HCEC 1CT (cell line): ENCODE data around the gene PCBP2.

Experiments
- DNase-seq: peaks from one replicate; pipeline ENCODE4 v3.0.0-alpha.2; 2017

PCBP2 gene

GRCh38 chr12:53474077-53474476, 22.2 kb downstream of the PCBP2 start:
- DNase-seq = no peak

GRCh38 chr12:53474819-53475218, 22.9 kb downstream of the PCBP2 start:
- DNase-seq = no peak

- DNase-seq = peak; percentile 35
Measured at GRCh38 chr12:53476769-53477209, 24.9 kb downstream of the PCBP2 start.

- no peak for DNase-seq
Measured at GRCh38 chr12:53478865-53479264, 27.0 kb downstream of the PCBP2 start.

GRCh38 chr12:53479331-53479730, 27.4 kb downstream of the PCBP2 start:
- no peak for DNase-seq

- no peak for DNase-seq
Measured at GRCh38 chr12:53480491-53481442, 28.9 kb downstream of the PCBP2 start.

- peak; percentile 74 for DNase-seq
Measured at GRCh38 chr12:53481458-53481857, 29.6 kb downstream of the PCBP2 start.

GRCh38 chr12:53481939-53482586, 30.2 kb downstream of the PCBP2 start:
- DNase-seq = no peak

GRCh38 chr12:53482626-53483168, 30.8 kb downstream of the PCBP2 start:
- DNase-seq = no peak

GRCh38 chr12:53483225-53483978, 31.5 kb downstream of the PCBP2 start:
- no peak for DNase-seq

GRCh38 chr12:53483979-53484377, 32.1 kb downstream of the PCBP2 start:
- no peak for DNase-seq

- peak; percentile 18 for DNase-seq
Measured at GRCh38 chr12:53484686-53485575, 33.0 kb downstream of the PCBP2 start.

- no peak for DNase-seq
Measured at GRCh38 chr12:53485955-53486735, 34.2 kb downstream of the PCBP2 start.

GRCh38 chr12:53486736-53487487, 35.0 kb downstream of the PCBP2 start:
- DNase-seq = no peak

- no peak for DNase-seq
Measured at GRCh38 chr12:53489242-53489864, 37.5 kb downstream of the PCBP2 start.

- no peak for DNase-seq
Measured at GRCh38 chr12:53492188-53492587, 40.3 kb downstream of the PCBP2 start.

GRCh38 chr12:53492830-53493609, 41.1 kb downstream of the PCBP2 start:
- peak; percentile 75 for DNase-seq

GRCh38 chr12:53493610-53494391, 41.9 kb downstream of the PCBP2 start:
- DNase-seq = no peak
